Dermis lymphatic vessel endothelial cell (primary cell): ENCODE results near the gene NIP7. TPM values are rescaled to one million over a fixed set of nuclear protein-coding genes. Genes with fewer than 3 reads are reported as not detected.

Experiments used
- total RNA-seq: library from RNA; depleted of rRNA; stranded (reverse); fragments of >200 nt; gene quantifications from 2 replicates; pipeline ENCODE4 v1.2.1, GENCODE V29; 2014

Gene NIP7
- 23.7 and 28.2 TPM in 2 replicates for total RNA-seq

DNA sequence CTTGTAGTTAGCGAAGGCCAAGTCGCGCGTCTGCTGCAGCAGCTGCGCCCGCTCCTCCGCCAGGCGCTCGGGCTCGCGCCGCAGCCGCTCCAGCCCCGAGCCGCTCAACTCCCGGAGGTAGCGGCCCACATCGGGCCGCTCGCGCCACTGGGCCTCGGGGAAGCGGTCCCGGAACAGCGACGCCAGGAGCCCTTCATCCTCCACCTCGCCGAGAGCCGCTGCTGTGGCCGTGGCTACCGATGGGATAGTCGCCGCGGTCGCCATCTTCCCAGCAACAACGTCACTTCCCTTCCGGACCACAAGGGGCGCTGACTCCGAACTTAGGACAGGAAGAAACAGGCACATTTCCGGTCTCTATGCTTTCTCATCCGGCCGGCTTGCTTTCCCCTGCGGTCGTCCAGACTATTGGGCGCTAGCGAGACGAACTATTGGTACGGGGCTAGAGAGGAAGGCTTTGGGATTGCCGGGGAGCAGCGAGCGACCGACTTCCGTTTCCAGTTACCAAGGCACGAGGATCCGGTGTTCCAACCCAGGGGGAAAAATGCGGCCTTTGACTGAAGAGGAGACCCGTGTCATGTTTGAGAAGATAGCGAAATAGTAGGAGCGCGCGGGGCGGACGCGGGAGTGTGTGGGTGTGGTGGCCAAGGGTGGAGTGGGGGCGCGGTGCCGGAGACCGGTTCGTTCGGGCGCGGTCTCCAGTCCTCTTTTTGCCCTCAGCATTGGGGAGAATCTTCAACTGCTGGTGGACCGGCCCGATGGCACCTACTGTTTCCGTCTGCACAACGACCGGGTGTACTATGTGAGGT, at the start of gene NIP7, which contains the start of gene COG8:
Gene NIP7, plus strand, starts transcription at position 484 of the 806 bp plus-strand sequence. Its CDS starts 58 bp downstream, at position 542.
Gene COG8, minus strand, starts transcription at position 276 of the 806 bp plus-strand sequence. Its CDS starts 12 bp downstream, at position 264.

GRCh38 chr16:69310653-69311532, 28.7 kb upstream of the NIP7 start, which contains the start of gene VPS4A:
TSS of gene VPS4A (plus strand) at chr16:69311350. CDS start at chr16:69311512, 162 bp downstream.

DNA sequence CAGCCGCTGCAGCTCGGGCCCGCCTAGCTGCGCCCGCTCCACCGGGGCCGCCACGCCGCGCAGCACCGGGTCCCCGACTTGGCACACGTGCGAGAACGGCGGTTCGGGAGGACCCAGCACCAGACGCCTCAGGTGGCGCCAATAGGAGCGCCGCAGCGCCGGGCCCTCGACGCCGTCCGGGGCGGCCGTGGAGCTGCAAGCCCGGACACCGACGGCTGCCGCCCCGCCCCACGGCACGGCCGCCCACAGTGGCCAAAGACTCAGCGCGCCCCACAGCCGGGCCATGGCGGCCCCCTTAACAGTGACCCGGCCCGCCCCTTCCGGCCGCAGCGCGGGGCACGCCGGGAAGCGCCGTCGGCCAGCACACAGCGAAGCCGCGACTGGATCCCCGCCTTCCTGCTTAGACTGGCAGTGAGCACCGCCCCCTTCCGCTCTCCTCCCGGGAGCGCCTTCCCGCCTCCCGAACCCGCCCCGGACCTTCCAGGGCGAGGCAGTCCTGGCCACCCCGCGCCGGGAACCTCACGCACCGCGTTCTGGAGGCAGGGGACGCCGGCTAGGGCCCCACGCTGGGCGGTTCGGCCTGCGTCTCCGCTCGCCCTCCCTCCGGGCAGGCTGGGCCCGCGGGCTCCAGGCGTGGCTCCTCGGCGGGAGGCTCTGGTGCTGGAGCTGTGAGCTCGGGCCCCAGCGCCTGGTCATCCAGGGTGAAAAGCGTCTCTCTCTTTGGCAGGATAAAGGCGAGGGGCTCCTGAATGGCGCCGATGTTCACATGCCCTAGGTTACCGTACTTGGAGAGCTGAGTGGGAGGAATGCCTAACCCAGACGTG, 9.1 kb upstream of the NIP7 start, which contains the start of gene PDF:
Gene PDF, minus strand, starts transcription at position 303 of the 824 bp plus-strand sequence. Its CDS starts 18 bp downstream, at position 285.

DNA sequence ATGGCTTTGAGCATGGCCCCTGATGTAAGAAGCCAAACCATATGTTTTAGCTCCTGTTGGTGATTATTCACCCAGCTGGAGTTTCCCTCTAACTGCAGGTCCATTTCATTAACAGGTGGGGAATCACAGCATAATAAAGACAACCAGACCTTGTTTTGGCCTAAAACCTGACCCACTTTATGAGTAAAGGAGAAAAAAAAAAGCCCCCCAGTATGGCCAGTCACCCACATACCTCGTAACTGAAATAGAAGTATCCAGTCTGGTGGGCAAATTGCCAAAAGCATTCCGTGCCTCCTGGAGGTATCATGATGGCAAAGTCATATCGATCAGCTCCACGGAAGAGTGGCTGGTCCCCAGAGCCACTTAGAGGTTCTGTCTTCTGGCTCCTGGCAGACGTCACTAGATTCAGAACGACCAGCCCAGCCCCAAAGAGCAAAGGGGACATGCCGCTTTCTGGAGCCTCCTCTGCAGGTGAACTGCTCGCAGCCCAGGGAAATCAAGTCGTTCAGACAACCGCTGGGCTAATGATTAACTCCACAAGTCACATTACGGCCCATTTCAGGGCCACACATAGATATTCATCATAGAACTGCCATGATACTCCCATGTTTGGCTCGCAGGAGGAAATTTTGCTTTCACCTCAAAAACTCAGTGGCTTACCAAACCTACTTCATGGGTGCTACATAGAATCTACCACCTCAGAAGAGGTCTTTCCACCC, 11.9 kb downstream of the NIP7 start, which contains the start of gene TMED6:
Gene TMED6, minus strand, starts transcription at position 478 of the 719 bp plus-strand sequence. Its CDS starts 33 bp downstream, at position 445.

Other genes with a start within 250 kb of the NIP7 start
- gene HAS3, start 234.1 kb upstream of the NIP7 start, total RNA-seq: 5.7 and 14.5 TPM in 2 replicates
- 70.6 and 71.3 TPM in 2 replicates for gene CHTF8, start 207.2 kb upstream of the NIP7 start, total RNA-seq
- 11.3 and 12.5 TPM in 2 replicates for gene UTP4, start 207.1 kb upstream of the NIP7 start, total RNA-seq
- 86.2 and 98.0 TPM in 2 replicates for gene SNTB2, start 152.6 kb upstream of the NIP7 start, total RNA-seq
- 26.4 and 28.4 TPM in 2 replicates for gene VPS4A, start 28.4 kb upstream of the NIP7 start, total RNA-seq
- 6.3 and 11.3 TPM in 2 replicates for gene PDF, start 9.2 kb upstream of the NIP7 start, total RNA-seq
- gene COG8, start 208 bp upstream of the NIP7 start, total RNA-seq: 21.3 and 28.6 TPM in 2 replicates
- gene TMED6, start 12.0 kb downstream of the NIP7 start, total RNA-seq: 0.09 and 0.11 TPM in 2 replicates
- 14.5 and 15.6 TPM in 2 replicates for gene TERF2, start 46.2 kb downstream of the NIP7 start, total RNA-seq
- gene CYB5B, start 84.8 kb downstream of the NIP7 start, total RNA-seq: 58.4 and 63.0 TPM in 2 replicates
- gene NFAT5, start 226.2 kb downstream of the NIP7 start, total RNA-seq: 22.9 and 30.0 TPM in 2 replicates